Large intestine (tissue), 3 donors: ENCODE measurements around the gene DNAH9. TPM values are rescaled to one million over a fixed set of nuclear protein-coding genes. Genes with fewer than 3 reads are reported as not detected.

Source experiments
- DNase-seq, 2 donors: peaks; one replicate each; pipeline versions ENCODE4 v3.0.0 to v3.0.0-alpha.2; 2013
- H3K27ac ChIP-seq: one replicate; pipeline ENCODE4 v1.5.1; 2013; ENCODE audit warnings: low read length
- H3K27me3 ChIP-seq: 2 replicates; pipeline ENCODE4 v1.6.1; 2013; ENCODE audit warnings: low read length; ENCODE audit not compliant: control insufficient read depth, insufficient read depth
- H3K36me3 ChIP-seq: 2 replicates; pipeline ENCODE4 v1.6.1; 2013; ENCODE audit warnings: low read length; ENCODE audit not compliant: control insufficient read depth, insufficient read depth
- H3K4me1 ChIP-seq: one replicate; pipeline ENCODE4 v1.6.1; 2013; ENCODE audit warnings: low read length; ENCODE audit not compliant: control insufficient read depth, insufficient read depth
- H3K4me3 ChIP-seq: one replicate; pipeline ENCODE4 v1.5.1; 2013; ENCODE audit warnings: low read length
- H3K9me3 ChIP-seq: one replicate; pipeline ENCODE4 v1.6.1; 2013; ENCODE audit warnings: mild to moderate bottlenecking, low read depth, low read length, moderate library complexity; ENCODE audit not compliant: control insufficient read depth
- WGBS: methylation state at CpG from one replicate; pipeline ENCODE4 v1.1.5; 2013; ENCODE audit warnings: low lambda C conversion rate; ENCODE audit not compliant: insufficient coverage; 5-methylcytosine and 5-hydroxymethylcytosine counted together
- polyA plus RNA-seq: library from polyadenylated mRNA; unstranded; fragments of 120-200 nt; gene quantifications from one replicate; pipeline ENCODE4 v1.2.1, GENCODE V29; 2013

Gene DNAH9
- polyA plus RNA-seq, 1 donor, result 0.28 TPM

GRCh38 chr17:11608396-11608795, 10.1 kb downstream of the DNAH9 start:
- H3K4me1 ChIP-seq, result no peaks in the 10 kb centered on the region
- H3K9me3 ChIP-seq, result no peaks in the 10 kb centered on the region
- no peaks in the 10 kb centered on the region for H3K36me3 ChIP-seq
- H3K27ac ChIP-seq, result no peak overlapping the region
- no peaks in the 10 kb centered on the region for H3K27me3 ChIP-seq
- peak; percentile 40 to 72 for DNase-seq
- H3K4me3 ChIP-seq, result no peak overlapping the region
- WGBS, result no CpG with 5 or more reads among the region's 6 CpGs

- no peaks in the 10 kb centered on the region for H3K36me3 ChIP-seq
- H3K4me1 ChIP-seq, result no peaks in the 10 kb centered on the region
- H3K27me3 ChIP-seq, result no peaks in the 10 kb centered on the region
- H3K9me3 ChIP-seq, result no peaks in the 10 kb centered on the region
- WGBS, result no CpG with 5 or more reads among the region's 6 CpGs
- DNase-seq, result no peak
- H3K4me3 ChIP-seq, result no peak overlapping the region
- no peak overlapping the region for H3K27ac ChIP-seq
These were observed 12.8 kb downstream of the DNAH9 start for GRCh38 chr17:11610999-11611566.

GRCh38 chr17:11612956-11613355, 14.7 kb downstream of the DNAH9 start:
- WGBS, result no CpG with 5 or more reads among the region's 2 CpGs
- H3K4me1 ChIP-seq, result no peaks in the 10 kb centered on the region
- H3K4me3 ChIP-seq, result no peak overlapping the region
- H3K27me3 ChIP-seq, result no peaks in the 10 kb centered on the region
- H3K27ac ChIP-seq, result no peak overlapping the region
- no peaks in the 10 kb centered on the region for H3K36me3 ChIP-seq
- no peaks in the 10 kb centered on the region for H3K9me3 ChIP-seq
- no peak for DNase-seq

- Histone ChIP-seq H3K4me3 (no peak overlapping the region), H3K27ac (no peak overlapping the region), H3K4me1 (no peaks in the 10 kb centered on the region), H3K36me3 (no peaks in the 10 kb centered on the region), H3K27me3 (no peaks in the 10 kb centered on the region), H3K9me3 (no peaks in the 10 kb centered on the region)
- no peak for DNase-seq
- WGBS, result 100% methylated on average over 1 of the region's 8 CpGs
These were observed 20.7 kb downstream of the DNAH9 start for GRCh38 chr17:11618861-11619566.

- no peak overlapping the region for H3K27ac ChIP-seq
- WGBS, result no CpG with 5 or more reads among the region's 5 CpGs
- H3K9me3 ChIP-seq, result no peaks in the 10 kb centered on the region
- no peaks in the 10 kb centered on the region for H3K27me3 ChIP-seq
- no peak overlapping the region for H3K4me3 ChIP-seq
- H3K36me3 ChIP-seq, result no peaks in the 10 kb centered on the region
- DNase-seq, result no peak
- H3K4me1 ChIP-seq, result no peaks in the 10 kb centered on the region
These were observed 24.2 kb downstream of the DNAH9 start for GRCh38 chr17:11622492-11622891.

- Histone ChIP-seq H3K27ac (no peak overlapping the region), H3K36me3 (no peaks in the 10 kb centered on the region), H3K27me3 (no peaks in the 10 kb centered on the region), H3K4me1 (no peaks in the 10 kb centered on the region), H3K9me3 (no peaks in the 10 kb centered on the region), H3K4me3 (no peak overlapping the region)
- no peak for DNase-seq
- no CpG with 5 or more reads among the region's 6 CpGs for whole genome bisulfite sequencing
These were observed 26.7 kb downstream of the DNAH9 start for GRCh38 chr17:11624976-11625375.

GRCh38 chr17:11625878-11626277, 27.6 kb downstream of the DNAH9 start:
- 75% methylated on average over 1 of the region's 3 CpGs for WGBS
- Histone ChIP-seq H3K9me3 (no peaks in the 10 kb centered on the region), H3K27ac (no peak overlapping the region), H3K4me3 (no peak overlapping the region), H3K4me1 (no peaks in the 10 kb centered on the region), H3K36me3 (no peaks in the 10 kb centered on the region), H3K27me3 (no peaks in the 10 kb centered on the region)
- DNase-seq, result no peak

GRCh38 chr17:11627301-11627940, 29.2 kb downstream of the DNAH9 start:
- no peaks in the 10 kb centered on the region for H3K36me3 ChIP-seq
- H3K4me3 ChIP-seq, result no peak overlapping the region
- no peak overlapping the region for H3K27ac ChIP-seq
- no peaks in the 10 kb centered on the region for H3K9me3 ChIP-seq
- no peaks in the 10 kb centered on the region for H3K4me1 ChIP-seq
- no peaks in the 10 kb centered on the region for H3K27me3 ChIP-seq
- DNase-seq, result no peak
- 85% methylated on average over 5 of the region's 7 CpGs for WGBS

- no peak for DNase-seq
- Histone ChIP-seq H3K9me3 (no peaks in the 10 kb centered on the region), H3K27ac (no peak overlapping the region), H3K36me3 (no peaks in the 10 kb centered on the region), H3K27me3 (no peaks in the 10 kb centered on the region), H3K4me3 (no peak overlapping the region), H3K4me1 (no peaks in the 10 kb centered on the region)
- WGBS, result 50% methylated on average over 1 of the region's 10 CpGs
These were observed 30.1 kb downstream of the DNAH9 start for GRCh38 chr17:11628374-11628773.

GRCh38 chr17:11628831-11629230, 30.6 kb downstream of the DNAH9 start:
- 100% methylated on average over 2 of the region's 3 CpGs for WGBS
- H3K36me3 ChIP-seq, result no peaks in the 10 kb centered on the region
- no peak for DNase-seq

More at GRCh38 chr17:11628831-11629230, 30.6 kb downstream of the DNAH9 start:
- H3K27ac ChIP-seq, result no peak overlapping the region
- H3K4me1 ChIP-seq, result no peaks in the 10 kb centered on the region
- no peak overlapping the region for H3K4me3 ChIP-seq
- no peaks in the 10 kb centered on the region for H3K27me3 ChIP-seq
- no peaks in the 10 kb centered on the region for H3K9me3 ChIP-seq
